ENCODE results near the gene ZSWIM3.
"Not testable (repeated sequence)": the region's sequence is repeated elsewhere in the genome, so short reads cannot be mapped to it uniquely, and the experiment has no call there.

Gene ZSWIM3

DNA sequence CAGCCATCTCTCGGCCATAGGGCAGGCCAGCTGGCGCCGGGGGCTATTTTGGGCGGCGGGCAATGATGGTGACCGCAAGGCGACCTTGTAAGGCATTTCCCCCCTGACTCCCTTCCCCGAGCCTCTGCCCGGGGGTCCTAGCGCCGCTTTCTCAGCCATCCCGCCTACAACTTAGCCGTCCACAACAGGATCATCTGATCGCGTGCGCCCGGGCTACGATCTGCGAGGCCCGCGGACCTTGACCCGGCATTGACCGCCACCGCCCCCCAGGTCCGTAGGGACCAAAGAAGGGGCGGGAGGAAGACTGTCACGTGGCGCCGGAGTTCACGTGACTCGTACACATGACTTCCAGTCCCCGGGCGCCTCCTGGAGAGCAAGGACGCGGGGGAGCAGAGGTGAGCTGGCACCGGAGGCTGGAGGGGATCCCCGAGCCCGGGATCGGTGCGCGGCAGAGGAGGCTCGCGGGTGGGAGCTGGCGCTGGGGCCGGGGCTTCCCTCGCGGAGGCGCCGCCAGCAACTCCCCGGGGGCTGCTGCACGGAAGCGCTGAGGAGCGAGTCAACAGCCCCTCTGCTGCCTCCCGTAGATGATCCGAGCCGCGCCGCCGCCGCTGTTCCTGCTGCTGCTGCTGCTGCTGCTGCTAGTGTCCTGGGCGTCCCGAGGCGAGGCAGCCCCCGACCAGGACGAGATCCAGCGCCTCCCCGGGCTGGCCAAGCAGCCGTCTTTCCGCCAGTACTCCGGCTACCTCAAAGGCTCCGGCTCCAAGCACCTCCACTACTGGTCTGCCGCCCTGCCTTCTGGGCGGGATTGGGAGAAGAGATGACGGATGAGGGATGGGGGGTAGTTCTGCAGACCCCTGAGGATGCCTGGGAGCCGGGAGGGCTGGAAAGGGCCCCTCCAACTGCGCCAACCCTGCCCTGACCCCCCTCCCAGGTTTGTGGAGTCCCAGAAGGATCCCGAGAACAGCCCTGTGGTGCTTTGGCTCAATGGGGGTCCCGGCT, 33.9 kb downstream of the ZSWIM3 start, which contains the start of the genes CTSA and NEURL2:
Gene CTSA, plus strand, starts transcription at position 351 of the 999 bp plus-strand sequence. Its CDS starts 234 bp downstream, at position 585.
Gene NEURL2, minus strand, starts transcription at position 224 of the 999 bp plus-strand sequence. Its CDS starts 217 bp downstream, at position 7.
- peak; percentile 39 to 90 (median 82) for DNase-seq

DNA sequence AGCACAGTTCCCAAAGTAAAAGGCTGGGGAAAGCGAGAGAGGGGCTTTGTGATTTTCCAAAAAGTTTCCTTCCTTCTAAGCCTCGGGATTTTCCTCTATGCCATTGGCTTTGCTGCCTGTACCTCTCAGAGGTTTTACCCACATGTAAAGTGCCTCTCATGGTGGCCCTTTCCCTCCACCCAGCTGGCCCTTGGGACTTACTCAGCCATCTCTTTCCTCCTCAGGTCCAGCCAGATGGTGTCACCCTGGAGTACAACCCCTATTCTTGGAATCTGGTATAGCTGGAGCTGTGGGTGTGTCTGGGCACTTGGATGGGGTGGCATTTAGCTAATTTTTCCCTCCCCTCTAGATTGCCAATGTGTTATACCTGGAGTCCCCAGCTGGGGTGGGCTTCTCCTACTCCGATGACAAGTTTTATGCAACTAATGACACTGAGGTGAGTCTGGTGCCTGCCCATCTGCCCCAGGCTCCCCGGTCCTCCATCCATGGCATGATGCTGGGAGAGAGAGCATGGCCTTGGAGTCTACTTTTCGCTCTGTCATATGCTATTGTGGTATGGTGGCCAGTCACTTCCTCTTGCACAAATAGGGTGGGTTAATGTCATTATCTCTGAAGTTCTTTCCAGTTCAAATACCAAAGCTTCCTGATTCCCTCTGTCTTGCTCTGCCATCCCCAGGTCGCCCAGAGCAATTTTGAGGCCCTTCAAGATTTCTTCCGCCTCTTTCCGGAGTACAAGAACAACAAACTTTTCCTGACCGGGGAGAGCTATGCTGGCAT, 34.8 kb downstream of the ZSWIM3 start:
- DNase-seq, result peak in 1 of 14 donors; percentile 3

DNA sequence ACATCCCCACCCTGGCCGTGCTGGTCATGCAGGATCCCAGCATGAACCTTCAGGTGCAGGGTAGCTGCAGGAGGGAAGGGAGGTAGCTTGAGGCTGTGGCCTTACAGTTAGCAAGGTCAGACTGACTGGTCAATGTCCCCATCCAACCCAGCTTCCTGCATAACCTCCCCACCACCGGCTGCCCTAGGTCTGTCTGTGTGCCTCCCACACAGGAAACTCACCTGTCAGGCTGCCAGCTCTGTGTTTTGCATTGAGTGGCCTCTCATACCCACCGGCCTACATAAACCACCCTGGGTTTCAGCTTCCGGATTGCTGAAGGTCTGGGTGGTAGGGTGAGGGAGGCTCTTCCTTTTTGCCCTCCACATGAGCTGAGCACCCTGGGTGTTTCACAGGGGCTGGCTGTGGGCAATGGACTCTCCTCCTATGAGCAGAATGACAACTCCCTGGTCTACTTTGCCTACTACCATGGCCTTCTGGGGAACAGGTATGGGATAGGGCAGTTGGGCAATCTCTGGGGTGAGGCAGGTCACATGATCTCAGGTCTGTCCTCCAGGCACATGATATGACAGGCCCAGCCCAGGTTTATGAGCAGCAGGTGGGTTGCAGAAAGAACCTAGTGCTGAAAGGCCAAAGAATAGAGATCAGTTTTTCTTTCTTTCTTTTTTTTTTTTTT, 35.5 kb downstream of the ZSWIM3 start:
- DNase-seq, result no peak

DNA sequence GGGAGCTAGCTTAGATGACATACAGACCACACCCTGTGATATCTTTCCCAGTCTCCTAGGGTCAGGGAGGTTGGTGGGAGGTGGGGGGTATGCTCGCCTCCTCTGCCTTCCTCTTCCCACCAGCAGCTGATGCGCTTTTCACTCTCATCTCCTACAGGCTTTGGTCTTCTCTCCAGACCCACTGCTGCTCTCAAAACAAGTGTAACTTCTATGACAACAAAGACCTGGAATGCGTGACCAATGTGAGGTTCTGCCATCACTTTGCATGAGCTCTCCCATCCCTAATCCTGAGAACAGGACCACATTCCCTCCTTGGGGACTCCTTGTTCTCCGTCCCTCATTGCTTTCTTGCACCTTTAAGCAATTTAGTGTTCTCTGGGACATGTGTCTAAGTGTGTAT, 36.4 kb downstream of the ZSWIM3 start:
- no peak for DNase-seq

DNA sequence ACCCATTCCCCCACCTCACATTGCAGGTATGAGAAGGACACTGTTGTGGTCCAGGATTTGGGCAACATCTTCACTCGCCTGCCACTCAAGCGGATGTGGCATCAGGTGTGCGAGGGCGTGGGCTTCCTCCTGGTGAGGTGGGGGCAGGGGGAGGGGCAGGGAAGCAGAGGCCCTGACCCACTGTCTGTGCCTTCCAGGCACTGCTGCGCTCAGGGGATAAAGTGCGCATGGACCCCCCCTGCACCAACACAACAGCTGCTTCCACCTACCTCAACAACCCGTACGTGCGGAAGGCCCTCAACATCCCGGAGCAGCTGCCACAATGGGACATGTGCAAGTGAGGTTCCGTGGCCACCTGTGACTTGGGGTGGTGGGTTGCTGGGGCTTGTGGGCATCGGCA, 37.4 kb downstream of the ZSWIM3 start:
- no peak for DNase-seq

- no peak for DNase-seq
Observed at GRCh38 chr20:45896641-45897161, 39.3 kb downstream of the ZSWIM3 start.

DNA sequence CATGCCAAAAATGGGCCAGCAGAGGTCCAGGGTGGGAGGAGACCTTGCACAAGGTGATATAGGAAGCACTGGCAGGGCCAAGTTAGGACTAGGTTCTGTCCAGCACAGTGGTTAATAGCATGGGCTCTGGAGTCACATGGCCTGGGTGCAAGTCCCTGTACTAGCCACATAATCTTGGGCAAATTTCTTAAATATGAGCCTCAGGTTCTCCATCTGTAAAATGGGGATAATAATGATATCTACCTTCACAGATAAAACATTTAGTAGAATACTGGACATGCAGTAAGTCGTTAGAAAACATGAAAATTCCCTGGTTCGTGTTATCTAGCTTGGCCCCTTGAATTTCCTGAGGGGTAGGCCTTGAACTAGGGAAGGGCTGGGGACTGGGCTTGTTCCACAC, 39.9 kb downstream of the ZSWIM3 start:
- no peak for DNase-seq

- DNase-seq, result no peak
Observed at GRCh38 chr20:45897692-45898091, 40.3 kb downstream of the ZSWIM3 start.

GRCh38 chr20:45898285-45898684, 40.9 kb downstream of the ZSWIM3 start:
- no peak for DNase-seq

GRCh38 chr20:45899046-45899835, 41.8 kb downstream of the ZSWIM3 start:
- DNase-seq, result no peak

- not testable (repeated sequence) for DNase-seq
Observed at GRCh38 chr20:45901332-45901731, 43.9 kb downstream of the ZSWIM3 start.

DNA sequence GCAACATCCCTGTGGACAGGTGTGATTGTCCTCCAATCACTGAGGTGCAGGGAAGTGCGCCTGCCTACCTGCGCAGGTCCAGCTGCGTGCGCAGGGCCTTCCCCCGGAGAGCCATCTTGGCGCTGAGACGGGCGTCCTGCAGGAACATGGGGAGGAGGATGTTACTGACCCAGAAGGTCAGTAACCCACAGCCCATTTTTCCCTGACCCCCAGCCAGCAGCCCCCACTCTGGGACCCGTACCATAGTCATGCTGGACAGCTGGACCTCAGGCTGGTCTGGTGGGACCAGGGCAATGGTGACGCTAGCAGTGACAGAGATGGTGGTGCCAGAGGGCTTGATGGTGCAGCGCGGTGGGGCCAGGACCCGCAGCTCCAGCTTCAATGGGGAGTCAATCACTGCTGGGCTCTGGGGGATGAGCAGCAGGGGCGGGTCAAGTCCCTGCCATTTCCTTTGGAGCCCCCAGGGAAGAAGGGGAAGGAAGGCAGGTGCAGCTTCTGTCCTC, 44.8 kb downstream of the ZSWIM3 start:
- DNase-seq, result no peak

DNA sequence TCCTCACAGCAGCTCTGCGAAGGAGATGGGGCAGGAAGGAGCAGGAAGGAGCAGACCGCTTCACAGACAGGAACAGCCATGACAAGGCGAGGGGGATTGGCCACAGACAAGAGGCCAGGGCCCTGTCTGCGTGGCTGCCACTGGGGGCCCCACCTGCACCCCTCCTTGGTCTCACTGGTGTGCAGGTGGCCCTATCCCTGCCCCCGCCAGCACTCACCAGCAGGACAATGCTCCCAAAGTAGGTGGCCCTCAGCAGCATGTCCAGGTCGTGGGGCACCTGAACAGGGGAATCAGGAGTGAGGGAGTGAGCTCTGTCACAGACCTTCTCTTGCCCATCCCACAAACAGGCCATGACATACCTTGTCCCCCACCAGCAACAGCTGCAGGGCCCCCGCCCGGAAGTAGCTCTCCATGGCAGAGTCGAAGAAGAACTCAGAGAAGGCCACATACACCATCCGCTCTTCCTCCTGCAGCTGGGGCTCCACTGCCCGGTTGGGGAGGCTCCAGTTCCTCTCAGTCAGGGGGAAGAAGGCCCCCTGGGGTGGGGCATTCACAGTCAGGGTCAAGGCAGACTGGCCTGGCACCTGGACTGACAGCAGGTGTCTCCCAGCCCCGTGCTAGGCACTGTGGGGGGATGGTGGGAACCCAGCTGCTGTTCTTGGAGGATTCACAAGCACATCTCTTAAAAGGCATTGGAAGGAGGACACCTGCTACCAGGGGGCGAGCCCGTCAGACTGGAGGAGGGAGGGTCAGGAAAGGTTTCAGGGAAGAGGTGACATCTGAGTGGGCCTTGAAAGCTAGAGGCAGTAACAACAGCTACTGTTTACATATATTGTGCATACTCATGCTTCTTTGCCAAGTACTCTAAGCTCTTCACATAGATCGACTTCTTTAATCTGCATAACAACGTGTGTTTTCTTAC, 47.4 kb downstream of the ZSWIM3 start:
- DNase-seq, result no peak

DNA sequence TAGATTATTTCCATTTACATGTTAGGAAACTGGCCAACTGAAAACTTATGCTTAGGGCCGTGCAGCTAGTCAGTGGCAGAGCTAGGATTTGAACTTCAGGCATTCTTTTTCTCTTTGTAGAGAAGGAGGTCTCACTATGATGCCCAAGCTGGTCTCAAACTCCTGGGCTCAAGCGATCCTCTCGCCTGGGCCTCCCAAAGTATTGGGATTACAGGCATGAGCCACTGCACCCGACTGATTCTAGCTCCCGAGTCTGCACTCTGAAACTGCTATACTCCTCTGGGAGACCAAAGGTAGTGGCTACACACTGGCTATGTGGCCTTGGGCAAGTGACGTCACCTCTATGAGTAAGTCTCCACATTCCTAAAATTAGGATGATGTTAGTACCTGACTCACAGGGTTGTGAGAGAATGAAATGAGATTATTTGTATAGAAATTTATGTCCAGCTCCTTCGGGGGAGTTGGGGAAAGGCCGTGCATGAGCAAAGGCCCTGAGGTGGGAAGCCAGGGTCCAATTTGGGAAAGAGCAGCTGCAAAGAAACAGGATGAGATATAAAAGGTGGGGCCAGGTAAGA, 48.2 kb downstream of the ZSWIM3 start:
- no peak for DNase-seq

- no peak for DNase-seq
Observed at GRCh38 chr20:45907219-45907948, 50.0 kb downstream of the ZSWIM3 start.

- DNase-seq, result no peak
Observed at GRCh38 chr20:45908084-45908483, 50.7 kb downstream of the ZSWIM3 start.

DNA sequence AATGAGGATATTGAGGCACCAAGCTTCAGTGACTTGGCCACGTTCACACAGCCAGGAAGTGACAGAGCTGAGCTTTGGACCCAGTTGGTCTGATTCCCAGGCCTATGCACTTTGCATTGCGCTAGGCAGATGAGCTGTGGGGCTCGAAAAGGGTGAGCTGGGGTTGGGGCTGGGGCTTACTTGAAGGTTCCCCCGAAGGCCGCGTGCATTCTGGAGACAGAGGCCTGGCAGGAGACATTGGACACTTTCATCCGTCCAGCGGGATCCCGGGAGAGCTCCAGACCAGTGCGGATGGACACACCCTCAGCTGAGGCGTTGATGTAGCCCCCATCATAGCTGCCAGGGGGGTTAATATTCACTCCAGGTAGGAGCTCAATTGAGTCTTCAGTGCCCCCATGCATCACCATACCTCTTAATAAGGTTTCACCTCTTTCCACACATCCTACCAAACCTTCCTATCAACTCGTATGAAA, 52.0 kb downstream of the ZSWIM3 start:
- DNase-seq, result no peak

DNA sequence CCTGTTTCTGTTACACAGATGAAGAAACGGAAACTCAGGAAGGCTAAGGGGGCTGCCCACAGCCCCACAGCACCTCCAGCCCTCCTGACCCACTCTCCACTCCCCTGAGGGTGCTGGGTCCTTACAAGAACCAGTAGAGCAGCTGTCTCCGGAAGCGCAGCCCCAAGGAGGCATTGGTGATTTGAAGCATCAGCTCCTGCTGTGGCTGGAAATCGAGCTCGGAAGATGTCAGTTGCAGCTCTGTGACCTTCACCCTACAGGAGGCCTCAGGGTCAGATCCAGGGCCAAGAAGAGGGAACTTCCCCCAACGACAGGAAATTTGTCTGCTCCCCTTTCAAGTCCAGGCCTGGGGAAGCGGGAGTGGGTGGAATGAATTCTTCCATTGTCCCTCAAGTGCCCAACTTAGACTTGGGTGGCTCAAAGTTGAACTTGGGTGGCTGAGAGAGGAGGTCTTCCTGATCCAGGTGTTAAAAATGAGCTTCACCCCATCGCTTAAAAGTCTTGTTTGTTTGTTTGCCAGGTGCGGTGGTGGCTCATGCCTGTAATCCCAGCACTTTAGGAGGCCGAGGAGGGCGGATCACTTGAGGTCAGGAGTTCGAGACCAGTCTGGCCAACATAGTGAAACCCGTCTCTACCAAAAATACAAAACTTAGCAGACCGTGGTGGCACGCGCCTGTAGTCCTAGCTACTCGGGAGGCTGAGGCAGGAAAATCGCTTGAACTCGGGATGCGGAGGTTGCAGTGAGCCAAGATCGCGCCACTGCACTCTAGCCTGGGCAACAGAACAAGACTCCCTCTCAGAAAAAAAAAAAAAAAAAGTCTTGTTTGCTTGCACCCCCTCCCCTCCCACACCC, 52.6 kb downstream of the ZSWIM3 start:
- no peak for DNase-seq
